ENCODE data around the gene LRFN5. TPM values are rescaled to one million over a fixed set of nuclear protein-coding genes. Genes with fewer than 3 reads are reported as not detected.

Gene LRFN5
- total RNA-seq, 1 experiment from 2014 or later, result 15.8 TPM

DNA sequence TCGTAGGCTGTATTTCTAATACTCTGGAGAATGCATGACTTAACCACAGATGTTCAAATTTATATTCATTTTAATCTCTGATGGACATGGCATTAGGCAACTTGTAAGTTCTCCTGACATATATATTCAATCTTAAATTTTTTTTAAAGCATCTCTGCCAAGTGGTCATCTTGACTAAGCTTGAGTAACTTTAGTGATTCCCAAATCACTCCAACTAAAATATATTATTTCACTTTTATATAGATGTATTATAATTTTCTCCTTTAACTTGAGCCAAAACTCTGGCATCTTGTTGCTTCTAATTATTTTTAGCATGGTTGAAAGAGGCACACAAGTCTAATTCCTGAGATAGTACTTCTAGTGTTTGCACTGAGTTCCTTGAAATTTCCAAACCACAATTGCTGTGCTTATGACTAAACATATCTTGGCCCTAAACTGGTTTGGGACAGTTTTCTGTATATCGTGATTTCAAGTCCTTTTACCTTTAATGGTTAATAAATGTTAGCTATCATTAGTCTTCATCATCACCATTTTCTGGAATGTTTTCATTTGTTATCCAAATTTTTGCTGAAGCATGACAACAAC is 8.4 kb downstream of the LRFN5 start (continued):
- TF ChIP-seq, protein P1, sequence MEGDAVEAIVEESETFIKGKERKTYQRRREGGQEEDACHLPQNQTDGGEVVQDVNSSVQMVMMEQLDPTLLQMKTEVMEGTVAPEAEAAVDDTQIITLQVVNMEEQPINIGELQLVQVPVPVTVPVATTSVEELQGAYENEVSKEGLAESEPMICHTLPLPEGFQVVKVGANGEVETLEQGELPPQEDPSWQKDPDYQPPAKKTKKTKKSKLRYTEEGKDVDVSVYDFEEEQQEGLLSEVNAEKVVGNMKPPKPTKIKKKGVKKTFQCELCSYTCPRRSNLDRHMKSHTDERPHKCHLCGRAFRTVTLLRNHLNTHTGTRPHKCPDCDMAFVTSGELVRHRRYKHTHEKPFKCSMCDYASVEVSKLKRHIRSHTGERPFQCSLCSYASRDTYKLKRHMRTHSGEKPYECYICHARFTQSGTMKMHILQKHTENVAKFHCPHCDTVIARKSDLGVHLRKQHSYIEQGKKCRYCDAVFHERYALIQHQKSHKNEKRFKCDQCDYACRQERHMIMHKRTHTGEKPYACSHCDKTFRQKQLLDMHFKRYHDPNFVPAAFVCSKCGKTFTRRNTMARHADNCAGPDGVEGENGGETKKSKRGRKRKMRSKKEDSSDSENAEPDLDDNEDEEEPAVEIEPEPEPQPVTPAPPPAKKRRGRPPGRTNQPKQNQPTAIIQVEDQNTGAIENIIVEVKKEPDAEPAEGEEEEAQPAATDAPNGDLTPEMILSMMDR (IDR thresholded peaks at IDR 0.05), result no peak

DNA sequence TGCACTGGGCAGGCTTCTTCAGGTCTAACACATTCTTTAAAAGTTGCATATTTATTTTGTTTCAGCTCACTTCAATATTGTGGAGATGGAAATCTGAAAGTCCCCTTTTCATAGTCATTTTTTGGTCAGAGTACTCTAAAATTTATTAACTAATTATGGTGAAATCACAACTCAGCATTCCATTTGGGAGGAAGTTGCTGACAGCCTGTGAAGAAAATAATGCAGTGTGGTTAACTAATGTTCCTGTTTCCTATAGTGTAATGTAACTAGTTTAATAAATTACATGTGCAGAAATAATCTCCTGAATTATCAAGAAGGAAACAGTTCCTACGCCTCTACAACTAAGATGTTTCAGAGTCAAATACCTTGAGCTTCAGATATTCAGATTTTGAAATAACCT is 17.1 kb downstream of the LRFN5 start:
- Mint-ChIP-seq H3K4me3 (no peak overlapping the region), H3K9me3 (no peaks in the 10 kb centered on the region), H3K27me3 (ENCODE audit: low read depth) (no peaks in the 10 kb centered on the region), H3K36me3 (no peaks in the 10 kb centered on the region), H3K27ac (no peak overlapping the region), H3K4me1 (peaks cover 18% of the 10 kb centered on the region)
- ATAC-seq, result no peak
- DNase-seq (ENCODE audit: low spot score), result no peak
- POLR2A ChIA-PET, result no interaction called here
- CTCF ChIA-PET, result no interaction called here
- no peak for TF ChIP-seq IRF2 (CRISPR knock-in tag; IDR thresholded peaks at IDR 0.05; ENCODE audit: borderline replicate concordance, low read depth)
- TF ChIP-seq, protein P2, sequence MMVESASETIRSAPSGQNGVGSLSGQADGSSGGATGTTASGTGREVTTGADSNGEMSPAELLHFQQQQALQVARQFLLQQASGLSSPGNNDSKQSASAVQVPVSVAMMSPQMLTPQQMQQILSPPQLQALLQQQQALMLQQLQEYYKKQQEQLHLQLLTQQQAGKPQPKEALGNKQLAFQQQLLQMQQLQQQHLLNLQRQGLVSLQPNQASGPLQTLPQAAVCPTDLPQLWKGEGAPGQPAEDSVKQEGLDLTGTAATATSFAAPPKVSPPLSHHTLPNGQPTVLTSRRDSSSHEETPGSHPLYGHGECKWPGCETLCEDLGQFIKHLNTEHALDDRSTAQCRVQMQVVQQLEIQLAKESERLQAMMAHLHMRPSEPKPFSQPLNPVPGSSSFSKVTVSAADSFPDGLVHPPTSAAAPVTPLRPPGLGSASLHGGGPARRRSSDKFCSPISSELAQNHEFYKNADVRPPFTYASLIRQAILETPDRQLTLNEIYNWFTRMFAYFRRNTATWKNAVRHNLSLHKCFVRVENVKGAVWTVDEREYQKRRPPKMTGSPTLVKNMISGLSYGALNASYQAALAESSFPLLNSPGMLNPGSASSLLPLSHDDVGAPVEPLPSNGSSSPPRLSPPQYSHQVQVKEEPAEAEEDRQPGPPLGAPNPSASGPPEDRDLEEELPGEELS (CRISPR knock-in tag; IDR thresholded peaks at IDR 0.05), result no peak
- TF ChIP-seq, protein P3, sequence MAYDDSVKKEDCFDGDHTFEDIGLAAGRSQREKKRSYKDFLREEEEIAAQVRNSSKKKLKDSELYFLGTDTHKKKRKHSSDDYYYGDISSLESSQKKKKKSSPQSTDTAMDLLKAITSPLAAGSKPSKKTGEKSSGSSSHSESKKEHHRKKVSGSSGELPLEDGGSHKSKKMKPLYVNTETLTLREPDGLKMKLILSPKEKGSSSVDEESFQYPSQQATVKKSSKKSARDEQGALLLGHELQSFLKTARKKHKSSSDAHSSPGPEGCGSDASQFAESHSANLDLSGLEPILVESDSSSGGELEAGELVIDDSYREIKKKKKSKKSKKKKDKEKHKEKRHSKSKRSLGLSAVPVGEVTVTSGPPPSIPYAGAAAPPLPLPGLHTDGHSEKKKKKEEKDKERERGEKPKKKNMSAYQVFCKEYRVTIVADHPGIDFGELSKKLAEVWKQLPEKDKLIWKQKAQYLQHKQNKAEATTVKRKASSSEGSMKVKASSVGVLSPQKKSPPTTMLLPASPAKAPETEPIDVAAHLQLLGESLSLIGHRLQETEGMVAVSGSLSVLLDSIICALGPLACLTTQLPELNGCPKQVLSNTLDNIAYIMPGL (CRISPR knock-in tag; IDR thresholded peaks at IDR 0.05), result no peak
- TF ChIP-seq TEAD4 (CRISPR knock-in tag; IDR thresholded peaks at IDR 0.05), result no peak
- TF ChIP-seq, protein P4, sequence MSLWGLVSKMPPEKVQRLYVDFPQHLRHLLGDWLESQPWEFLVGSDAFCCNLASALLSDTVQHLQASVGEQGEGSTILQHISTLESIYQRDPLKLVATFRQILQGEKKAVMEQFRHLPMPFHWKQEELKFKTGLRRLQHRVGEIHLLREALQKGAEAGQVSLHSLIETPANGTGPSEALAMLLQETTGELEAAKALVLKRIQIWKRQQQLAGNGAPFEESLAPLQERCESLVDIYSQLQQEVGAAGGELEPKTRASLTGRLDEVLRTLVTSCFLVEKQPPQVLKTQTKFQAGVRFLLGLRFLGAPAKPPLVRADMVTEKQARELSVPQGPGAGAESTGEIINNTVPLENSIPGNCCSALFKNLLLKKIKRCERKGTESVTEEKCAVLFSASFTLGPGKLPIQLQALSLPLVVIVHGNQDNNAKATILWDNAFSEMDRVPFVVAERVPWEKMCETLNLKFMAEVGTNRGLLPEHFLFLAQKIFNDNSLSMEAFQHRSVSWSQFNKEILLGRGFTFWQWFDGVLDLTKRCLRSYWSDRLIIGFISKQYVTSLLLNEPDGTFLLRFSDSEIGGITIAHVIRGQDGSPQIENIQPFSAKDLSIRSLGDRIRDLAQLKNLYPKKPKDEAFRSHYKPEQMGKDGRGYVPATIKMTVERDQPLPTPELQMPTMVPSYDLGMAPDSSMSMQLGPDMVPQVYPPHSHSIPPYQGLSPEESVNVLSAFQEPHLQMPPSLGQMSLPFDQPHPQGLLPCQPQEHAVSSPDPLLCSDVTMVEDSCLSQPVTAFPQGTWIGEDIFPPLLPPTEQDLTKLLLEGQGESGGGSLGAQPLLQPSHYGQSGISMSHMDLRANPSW (CRISPR knock-in tag; conservative IDR thresholded peaks at IDR 0.05; ENCODE audit: low read depth), result no peak
- no peak for TF ChIP-seq NFATC4 (CRISPR knock-in tag; IDR thresholded peaks at IDR 0.05)
- TF ChIP-seq NFE2L1 (CRISPR knock-in tag; IDR thresholded peaks at IDR 0.05), result no peak
- TF ChIP-seq HMGA2 (CRISPR knock-in tag; IDR thresholded peaks at IDR 0.05), result no peak
- no peak for TF ChIP-seq JUN (CRISPR knock-in tag; IDR thresholded peaks at IDR 0.05)
- no peak for TF ChIP-seq PRRX2 (CRISPR knock-in tag; IDR thresholded peaks at IDR 0.05)
- TF ChIP-seq FOXK1 (CRISPR knock-in tag; IDR thresholded peaks at IDR 0.05), result no peak
- TF ChIP-seq, protein P5, sequence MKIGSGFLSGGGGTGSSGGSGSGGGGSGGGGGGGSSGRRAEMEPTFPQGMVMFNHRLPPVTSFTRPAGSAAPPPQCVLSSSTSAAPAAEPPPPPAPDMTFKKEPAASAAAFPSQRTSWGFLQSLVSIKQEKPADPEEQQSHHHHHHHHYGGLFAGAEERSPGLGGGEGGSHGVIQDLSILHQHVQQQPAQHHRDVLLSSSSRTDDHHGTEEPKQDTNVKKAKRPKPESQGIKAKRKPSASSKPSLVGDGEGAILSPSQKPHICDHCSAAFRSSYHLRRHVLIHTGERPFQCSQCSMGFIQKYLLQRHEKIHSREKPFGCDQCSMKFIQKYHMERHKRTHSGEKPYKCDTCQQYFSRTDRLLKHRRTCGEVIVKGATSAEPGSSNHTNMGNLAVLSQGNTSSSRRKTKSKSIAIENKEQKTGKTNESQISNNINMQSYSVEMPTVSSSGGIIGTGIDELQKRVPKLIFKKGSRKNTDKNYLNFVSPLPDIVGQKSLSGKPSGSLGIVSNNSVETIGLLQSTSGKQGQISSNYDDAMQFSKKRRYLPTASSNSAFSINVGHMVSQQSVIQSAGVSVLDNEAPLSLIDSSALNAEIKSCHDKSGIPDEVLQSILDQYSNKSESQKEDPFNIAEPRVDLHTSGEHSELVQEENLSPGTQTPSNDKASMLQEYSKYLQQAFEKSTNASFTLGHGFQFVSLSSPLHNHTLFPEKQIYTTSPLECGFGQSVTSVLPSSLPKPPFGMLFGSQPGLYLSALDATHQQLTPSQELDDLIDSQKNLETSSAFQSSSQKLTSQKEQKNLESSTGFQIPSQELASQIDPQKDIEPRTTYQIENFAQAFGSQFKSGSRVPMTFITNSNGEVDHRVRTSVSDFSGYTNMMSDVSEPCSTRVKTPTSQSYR (CRISPR knock-in tag; IDR thresholded peaks at IDR 0.05), result no peak
- TF ChIP-seq KAT7 (CRISPR knock-in tag; IDR thresholded peaks at IDR 0.05; ENCODE audit: borderline replicate concordance), result no peak
